GM18870 (cell line): ENCODE results near the gene LEPR.

Experiments used
- ATAC-seq: cut with Tn5 transposase; IDR thresholded peaks from one replicate; pipeline ENCODE4 v1.9.1; 2021; ENCODE audit warnings: moderate library complexity; ENCODE audit not compliant: unreplicated experiment

Gene LEPR

GRCh38 chr1:65412256-65412983, 8.0 kb upstream of the LEPR start:
- ATAC-seq = no peak

GRCh38 chr1:65412984-65413375, 7.5 kb upstream of the LEPR start:
- no peak for ATAC-seq

GRCh38 chr1:65414538-65414937, 5.9 kb upstream of the LEPR start:
- no peak for ATAC-seq

GRCh38 chr1:65416767-65417166, 3.7 kb upstream of the LEPR start:
- ATAC-seq = no peak

- ATAC-seq = no peak
Measured at GRCh38 chr1:65417729-65418128, 2.7 kb upstream of the LEPR start.

GRCh38 chr1:65418522-65419185, 1.8 kb upstream of the LEPR start:
- ATAC-seq = no peak

- ATAC-seq = peak; percentile 79
Measured at GRCh38 chr1:65419681-65420589, 533 bp upstream of the LEPR start.

GRCh38 chr1:65421351-65422025, 1.0 kb downstream of the LEPR start:
- ATAC-seq = no peak

GRCh38 chr1:65422241-65423203, 2.1 kb downstream of the LEPR start:
- no peak for ATAC-seq

- no peak for ATAC-seq
Measured at GRCh38 chr1:65423884-65424572, 3.6 kb downstream of the LEPR start.

- no peak for ATAC-seq
Measured at GRCh38 chr1:65424573-65424889, 4.1 kb downstream of the LEPR start.

GRCh38 chr1:65425006-65425405, 4.5 kb downstream of the LEPR start:
- ATAC-seq = no peak

GRCh38 chr1:65425697-65426096, 5.2 kb downstream of the LEPR start:
- no peak for ATAC-seq

- ATAC-seq = no peak
Measured at GRCh38 chr1:65429078-65429477, 8.6 kb downstream of the LEPR start.

- no peak for ATAC-seq
Measured at GRCh38 chr1:65429806-65430205, 9.3 kb downstream of the LEPR start.

GRCh38 chr1:65431111-65431705, 10.7 kb downstream of the LEPR start:
- ATAC-seq = peak; percentile 58

GRCh38 chr1:65432918-65433317, 12.4 kb downstream of the LEPR start:
- no peak for ATAC-seq

GRCh38 chr1:65434255-65434654, 13.8 kb downstream of the LEPR start:
- ATAC-seq = no peak

GRCh38 chr1:65434760-65435159, 14.3 kb downstream of the LEPR start:
- ATAC-seq = no peak
